ENCODE results near the gene SLC17A1.

The SLC17A1 gene

GRCh38 chr6:25832307-25832662, 433 bp upstream of the SLC17A1 start:
- DNase-seq (ENCODE audit: low read depth), result no peak

- DNase-seq (ENCODE audit: low read depth), result no peak
These were observed 1.4 kb downstream of the SLC17A1 start for GRCh38 chr6:25830458-25830857.

- no peak for DNase-seq (ENCODE audit: low read depth)
These were observed 2.5 kb downstream of the SLC17A1 start for GRCh38 chr6:25829375-25829774.

- no peak for DNase-seq (ENCODE audit: low read depth)
These were observed 10.5 kb downstream of the SLC17A1 start for GRCh38 chr6:25821341-25821740.

- DNase-seq (ENCODE audit: low read depth), result no peak
These were observed 15.6 kb downstream of the SLC17A1 start for GRCh38 chr6:25816252-25816651.

GRCh38 chr6:25815194-25815593, 16.7 kb downstream of the SLC17A1 start:
- no peak for DNase-seq (ENCODE audit: low read depth)

GRCh38 chr6:25804804-25805203, 27.0 kb downstream of the SLC17A1 start:
- no peak for DNase-seq (ENCODE audit: low read depth)

GRCh38 chr6:25801436-25801835, 30.4 kb downstream of the SLC17A1 start:
- DNase-seq (ENCODE audit: low read depth), result no peak

- no peak for DNase-seq (ENCODE audit: low read depth)
These were observed 37.1 kb downstream of the SLC17A1 start for GRCh38 chr6:25794784-25795183.

GRCh38 chr6:25793970-25794369, 37.9 kb downstream of the SLC17A1 start:
- DNase-seq (ENCODE audit: low read depth), result no peak

GRCh38 chr6:25792016-25792415, 39.8 kb downstream of the SLC17A1 start:
- no peak for DNase-seq (ENCODE audit: low read depth)

- no peak for DNase-seq (ENCODE audit: low read depth)
These were observed 42.4 kb downstream of the SLC17A1 start for GRCh38 chr6:25789475-25789874.

GRCh38 chr6:25788305-25788922, 43.4 kb downstream of the SLC17A1 start:
- peak; percentile 12 for DNase-seq (ENCODE audit: low read depth)

GRCh38 chr6:25787428-25787827, 44.4 kb downstream of the SLC17A1 start:
- no peak for DNase-seq (ENCODE audit: low read depth)

- no peak for DNase-seq (ENCODE audit: low read depth)
These were observed 50.7 kb downstream of the SLC17A1 start for GRCh38 chr6:25781134-25781533.

- no peak for DNase-seq (ENCODE audit: low read depth)
These were observed 53.8 kb downstream of the SLC17A1 start for GRCh38 chr6:25777856-25778649.

- no peak for DNase-seq (ENCODE audit: low read depth)
These were observed 54.8 kb downstream of the SLC17A1 start for GRCh38 chr6:25777031-25777430.

- DNase-seq (ENCODE audit: low read depth), result no peak
These were observed 57.6 kb downstream of the SLC17A1 start for GRCh38 chr6:25774120-25774715.

GRCh38 chr6:25769983-25770382, 61.9 kb downstream of the SLC17A1 start:
- no peak for DNase-seq (ENCODE audit: low read depth)

- no peak for DNase-seq (ENCODE audit: low read depth)
These were observed 63.3 kb downstream of the SLC17A1 start for GRCh38 chr6:25768566-25768965.

- DNase-seq (ENCODE audit: low read depth), result no peak
These were observed 67.2 kb downstream of the SLC17A1 start for GRCh38 chr6:25764611-25765010.

- no peak for DNase-seq (ENCODE audit: low read depth)
These were observed 73.8 kb downstream of the SLC17A1 start for GRCh38 chr6:25757936-25758642.
